Tibial nerve (tissue), 3 donors: Measurements from ENCODE around the gene PLEKHG5.

Experiments used
- CTCF ChIP-seq, 5 experiments: fragments of 200-600 bp in 3 of 5; fragments of 450-650 bp in 2 of 5; sonication (generic) in 3 of 5; IDR thresholded peaks; one replicate each; pipeline ENCODE4 v1.5.1; 2016 to 2019; ENCODE audit warnings: antibody characterized with exemption in 5 of 5, mild to moderate bottlenecking in 3 of 5, moderate library complexity in 2 of 5
- POLR2A ChIP-seq, 2 donors: fragments of 450-650 bp; IDR thresholded peaks; one replicate each; pipeline ENCODE4 v1.6.1; 2017; ENCODE audit warnings: antibody characterized with exemption in 2 of 2, mild to moderate bottlenecking in 2 of 2, moderate library complexity in 2 of 2

DNA sequence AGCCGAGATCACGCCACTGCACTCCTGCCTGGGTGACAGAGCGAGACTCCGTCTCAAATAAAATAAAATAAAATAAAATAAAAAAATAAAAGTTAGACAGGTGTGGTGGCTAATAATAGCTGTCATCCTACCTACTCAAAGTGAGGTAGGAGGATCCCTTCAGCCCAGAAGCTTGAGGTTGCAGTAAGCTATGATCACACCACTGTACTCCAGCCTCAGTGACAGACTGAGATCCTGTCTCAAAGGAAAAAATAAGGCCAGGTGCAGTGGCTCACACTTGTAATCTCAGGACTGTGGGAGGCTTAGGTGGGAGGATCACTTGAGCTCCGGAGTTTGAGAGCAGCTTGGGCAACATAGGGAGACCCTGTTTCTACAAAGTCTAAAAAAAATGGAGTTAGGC, 44.8 kb upstream of the PLEKHG5 start:
- TF ChIP-seq CTCF (IDR thresholded peaks at IDR 0.05), result no peak
- no peak for TF ChIP-seq POLR2A (IDR thresholded peaks at IDR 0.05)
